ENCODE data around the gene CCDC12. TPM values are rescaled to one million over a fixed set of nuclear protein-coding genes. Genes with fewer than 3 reads are reported as not detected.

CCDC12 gene
- total and polyA plus RNA-seq, 2 of the 13 experiments (the other 11 are each of a cell fraction or from before 2014, with no cell fraction given): 30.1 to 49.5 TPM

DNA sequence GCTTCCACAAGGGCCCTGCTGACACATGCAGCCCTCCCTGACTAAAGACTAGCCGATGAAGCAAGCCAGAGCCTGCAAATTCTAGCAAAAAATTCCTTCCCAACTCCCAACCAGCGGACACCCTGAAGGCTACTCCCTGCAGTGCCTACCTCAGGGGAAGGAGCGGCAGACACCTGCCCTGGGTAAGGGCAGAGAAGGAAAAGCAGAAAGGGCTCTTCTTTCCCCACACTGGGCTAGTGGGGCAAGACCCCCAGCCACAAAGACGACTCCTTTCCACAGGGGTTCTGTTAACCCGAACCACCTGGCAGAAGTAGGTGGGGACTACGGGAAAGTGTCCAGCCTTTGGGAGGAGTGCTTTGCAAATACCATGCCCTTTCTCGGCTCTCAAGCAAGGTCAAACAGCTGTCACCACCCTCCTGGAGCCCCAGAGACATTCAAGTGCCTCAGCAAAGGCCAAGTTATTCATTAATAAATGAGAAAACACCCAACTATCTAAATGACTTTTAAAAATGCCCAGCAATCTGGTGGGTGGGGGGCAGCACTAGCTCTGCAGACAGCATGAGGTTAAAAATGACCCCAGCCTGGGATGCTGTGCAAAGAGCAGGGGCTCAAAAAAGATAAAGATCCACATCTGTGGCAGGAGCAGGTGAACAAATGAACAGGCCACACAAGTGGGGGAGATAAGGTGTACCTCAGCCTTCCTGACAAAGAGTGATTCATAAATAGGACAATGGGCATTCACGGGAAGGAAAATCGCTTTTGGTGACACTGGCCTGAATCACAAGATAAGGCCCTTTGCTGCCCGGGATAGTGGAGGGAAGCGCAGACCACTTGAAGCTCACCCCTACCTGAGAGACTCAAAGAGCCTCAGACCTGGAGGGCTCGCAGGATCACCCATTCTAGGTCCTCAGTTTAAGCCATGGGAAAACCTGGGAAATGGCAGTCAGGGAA, 33.0 kb downstream of the CCDC12 start (continued):
- TF ChIP-seq CREB1 (IDR thresholded peaks at IDR 0.05): no peak
- TF ChIP-seq CREB1 (CRISPR knock-in tag; IDR thresholded peaks at IDR 0.05): peak; percentile 56; the same call in 1 of the 2 replicates
- TF ChIP-seq, protein P1, sequence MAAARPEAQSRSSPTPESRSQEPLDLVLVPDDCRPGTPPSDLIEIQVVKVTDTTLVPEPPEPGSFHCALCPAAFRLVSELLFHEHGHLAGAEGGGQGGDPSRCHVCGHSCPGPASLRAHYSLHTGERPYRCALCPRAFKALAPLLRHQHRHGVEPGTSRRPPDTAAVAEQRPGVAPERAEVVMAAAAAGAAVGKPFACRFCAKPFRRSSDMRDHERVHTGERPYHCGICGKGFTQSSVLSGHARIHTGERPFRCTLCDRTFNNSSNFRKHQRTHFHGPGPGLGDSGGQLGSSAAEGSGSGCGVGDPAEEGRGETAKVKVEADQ (CRISPR knock-in tag; IDR thresholded peaks at IDR 0.05; ENCODE audit: borderline replicate concordance): no peak
- TF ChIP-seq GTF2F1 (IDR thresholded peaks at IDR 0.05; ENCODE audit: low read length): no peak
- TF ChIP-seq BCL6 (CRISPR knock-in tag; IDR thresholded peaks at IDR 0.05): peak; percentile 55
- TF ChIP-seq MEIS1 (CRISPR knock-in tag; IDR thresholded peaks at IDR 0.05; ENCODE audit: borderline replicate concordance): no peak
- no peak for TF ChIP-seq ZNF782 (CRISPR knock-in tag; IDR thresholded peaks at IDR 0.05; ENCODE audit: borderline replicate concordance)
- peak; percentile 38; the same call in 1 of the 2 replicates for TF ChIP-seq RXRA (CRISPR knock-in tag; IDR thresholded peaks at IDR 0.05)
- TF ChIP-seq ZNF292 (CRISPR knock-in tag; IDR thresholded peaks at IDR 0.05; ENCODE audit: borderline replicate concordance, low read depth): 0 out of 2 replicates have a peak, but pooled peaks have one; percentile 10
- TF ChIP-seq ZBTB21 (CRISPR knock-in tag; IDR thresholded peaks at IDR 0.05): no peak
- no peak for TF ChIP-seq ZNF83 (CRISPR knock-in tag; IDR thresholded peaks at IDR 0.05; ENCODE audit: borderline replicate concordance)
- TF ChIP-seq ZFP90 (CRISPR knock-in tag; IDR thresholded peaks at IDR 0.05; ENCODE audit: borderline replicate concordance): no peak
- no peak for TF ChIP-seq ZNF75D (CRISPR knock-in tag; IDR thresholded peaks at IDR 0.05; ENCODE audit: borderline replicate concordance)
- no peak for TF ChIP-seq SP2 (CRISPR knock-in tag; IDR thresholded peaks at IDR 0.05)
- TF ChIP-seq, protein P2, sequence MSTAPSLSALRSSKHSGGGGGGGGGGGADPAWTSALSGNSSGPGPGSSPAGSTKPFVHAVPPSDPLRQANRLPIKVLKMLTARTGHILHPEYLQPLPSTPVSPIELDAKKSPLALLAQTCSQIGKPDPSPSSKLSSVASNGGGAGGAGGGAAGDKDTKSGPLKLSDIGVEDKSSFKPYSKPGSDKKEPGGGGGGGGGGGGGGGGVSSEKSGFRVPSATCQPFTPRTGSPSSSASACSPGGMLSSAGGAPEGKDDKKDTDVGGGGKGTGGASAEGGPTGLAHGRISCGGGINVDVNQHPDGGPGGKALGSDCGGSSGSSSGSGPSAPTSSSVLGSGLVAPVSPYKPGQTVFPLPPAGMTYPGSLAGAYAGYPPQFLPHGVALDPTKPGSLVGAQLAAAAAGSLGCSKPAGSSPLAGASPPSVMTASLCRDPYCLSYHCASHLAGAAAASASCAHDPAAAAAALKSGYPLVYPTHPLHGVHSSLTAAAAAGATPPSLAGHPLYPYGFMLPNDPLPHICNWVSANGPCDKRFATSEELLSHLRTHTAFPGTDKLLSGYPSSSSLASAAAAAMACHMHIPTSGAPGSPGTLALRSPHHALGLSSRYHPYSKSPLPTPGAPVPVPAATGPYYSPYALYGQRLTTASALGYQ (CRISPR knock-in tag; IDR thresholded peaks at IDR 0.05): peak; percentile 51; the same call in 1 of the 2 replicates
- TF ChIP-seq, protein P3, sequence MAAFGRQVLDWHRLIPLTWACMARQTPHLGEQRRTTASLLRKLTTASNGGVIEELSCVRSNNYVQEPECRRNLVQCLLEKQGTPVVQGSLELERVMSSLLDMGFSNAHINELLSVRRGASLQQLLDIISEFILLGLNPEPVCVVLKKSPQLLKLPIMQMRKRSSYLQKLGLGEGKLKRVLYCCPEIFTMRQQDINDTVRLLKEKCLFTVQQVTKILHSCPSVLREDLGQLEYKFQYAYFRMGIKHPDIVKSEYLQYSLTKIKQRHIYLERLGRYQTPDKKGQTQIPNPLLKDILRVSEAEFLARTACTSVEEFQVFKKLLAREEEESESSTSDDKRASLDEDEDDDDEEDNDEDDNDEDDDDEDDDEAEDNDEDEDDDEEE (CRISPR knock-in tag; IDR thresholded peaks at IDR 0.05): no peak
- TF ChIP-seq IKZF4 (CRISPR knock-in tag; IDR thresholded peaks at IDR 0.05; ENCODE audit: borderline replicate concordance, low read depth, not compliant biosample characterization): no peak
- no peak for TF ChIP-seq MED8 (CRISPR knock-in tag; IDR thresholded peaks at IDR 0.05; ENCODE audit: insufficient replicate concordance)
- TF ChIP-seq, protein P4, sequence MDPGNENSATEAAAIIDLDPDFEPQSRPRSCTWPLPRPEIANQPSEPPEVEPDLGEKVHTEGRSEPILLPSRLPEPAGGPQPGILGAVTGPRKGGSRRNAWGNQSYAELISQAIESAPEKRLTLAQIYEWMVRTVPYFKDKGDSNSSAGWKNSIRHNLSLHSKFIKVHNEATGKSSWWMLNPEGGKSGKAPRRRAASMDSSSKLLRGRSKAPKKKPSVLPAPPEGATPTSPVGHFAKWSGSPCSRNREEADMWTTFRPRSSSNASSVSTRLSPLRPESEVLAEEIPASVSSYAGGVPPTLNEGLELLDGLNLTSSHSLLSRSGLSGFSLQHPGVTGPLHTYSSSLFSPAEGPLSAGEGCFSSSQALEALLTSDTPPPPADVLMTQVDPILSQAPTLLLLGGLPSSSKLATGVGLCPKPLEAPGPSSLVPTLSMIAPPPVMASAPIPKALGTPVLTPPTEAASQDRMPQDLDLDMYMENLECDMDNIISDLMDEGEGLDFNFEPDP (CRISPR knock-in tag; conservative IDR thresholded peaks at IDR 0.05): no peak
- no peak for TF ChIP-seq GZF1 (CRISPR knock-in tag; IDR thresholded peaks at IDR 0.05)
- TF ChIP-seq REL (CRISPR knock-in tag; conservative IDR thresholded peaks at IDR 0.05): no peak
